Activated CD8-positive, alpha-beta T cell treated with anti-CD3 and anti-CD28 coated beads for 36 hours (primary cell): ENCODE results near the gene CGB3. TPM values are rescaled to one million over a fixed set of nuclear protein-coding genes. Genes with fewer than 3 reads are reported as not detected.
A peak's percentile ranks its signal among the peaks of the same experiment; 100 is the strongest.

Source experiments
- ATAC-seq: fragments of 200-7000 bp; cut with Tn5 transposase; one replicate; pipeline ENCODE4 v1.10.0; 2021; ENCODE audit warnings: mild to moderate bottlenecking, moderate library complexity
- CTCF ChIA-PET: fragments of 350-600 bp; sonication (Branson Sonifier 250); formaldehyde crosslinking; loops from one replicate; lab custom pipeline; 2021; ENCODE audit warnings: antibody characterized with exemption; lab: Charles Lee
- POLR2A ChIA-PET: fragments of 350-600 bp; sonication (Branson Sonifier 250); formaldehyde crosslinking; loops from one replicate; lab custom pipeline; 2021; ENCODE audit warnings: antibody characterized with exemption; lab: Charles Lee
- DNase-seq: peaks from one replicate; pipeline ENCODE4 v3.0.0-alpha.2; 2020
- H3K27ac Mint-ChIP-seq: one replicate; pipeline ENCODE4 v1.8.0; 2021; ENCODE audit warnings: mild to moderate bottlenecking, mixed read lengths
- H3K27me3 Mint-ChIP-seq: one replicate; pipeline ENCODE4 v1.8.0; 2021; ENCODE audit warnings: mixed read lengths
- H3K36me3 Mint-ChIP-seq: one replicate; pipeline ENCODE4 v1.8.0; 2021; ENCODE audit warnings: low read depth, mixed read lengths
- H3K4me1 Mint-ChIP-seq: one replicate; pipeline ENCODE4 v1.8.0; 2021; ENCODE audit warnings: low read depth, mixed read lengths
- H3K4me3 Mint-ChIP-seq: one replicate; pipeline ENCODE4 v1.8.0; 2021; ENCODE audit warnings: mild to moderate bottlenecking, moderate library complexity, mixed read lengths
- H3K9me3 Mint-ChIP-seq: one replicate; pipeline ENCODE4 v1.8.0; 2021; ENCODE audit warnings: mixed read lengths
- CTCF ChIP-seq: fragments of 200-600 bp; IDR thresholded peaks from one replicate; pipeline ENCODE4 v1.8.0; 2022; ENCODE audit warnings: antibody characterized with exemption, mild to moderate bottlenecking
- intact Hi-C: fragments of 100-400 bp; cut with micrococcal nuclease; formaldehyde crosslinking; loops from one replicate; pipeline ENCODE4 v1.10.0; 2022
- total RNA-seq, 2 experiments: library from RNA; stranded (reverse); gene quantifications; one replicate each; pipeline ENCODE4 v1.2.3, GENCODE V29; 2021

The CGB3 gene
- total RNA-seq, 2 experiments from 2014 or later, result not detected

GRCh38 chr19:49017666-49018351 lies 6.3 kb downstream of the CGB3 start:
- DNase-seq, result peak; percentile 73
- peaks cover 13% of the 10 kb centered on the region for H3K36me3 Mint-ChIP-seq
- no peaks in the 10 kb centered on the region for H3K9me3 Mint-ChIP-seq
- ChIA-PET CTCF (interaction anchor here (0.8 to 3.3 kb wide), 5 partner anchors 18 to 80 kb away, joined by 3 to 17 read pairs (median 6); partner anchors contain the start of genes GYS1 and RUVBL2), POLR2A (interaction anchor here (1.5 to 2.4 kb wide), 4 partner anchors 12 to 69 kb away, joined by 4 to 8 read pairs (median 6); partner anchors contain the start of genes GYS1 and RUVBL2)
- peak; percentile 77 for ATAC-seq
- TF ChIP-seq CTCF, result peak; percentile 84
- peaks cover 30% of the 10 kb centered on the region for H3K4me1 Mint-ChIP-seq
- H3K27ac Mint-ChIP-seq, result no peak overlapping the region
- intact Hi-C loops, result no loop called here
- peak overlapping the region; percentile 55 for H3K4me3 Mint-ChIP-seq
- peaks cover 9% of the 10 kb centered on the region for H3K27me3 Mint-ChIP-seq

- H3K4me3 Mint-ChIP-seq, result peak within 1 kb of the TSS; percentile 55
Measured at GRCh38 chr19:49017041-49017665, 7.0 kb downstream of the CGB3 start, which contains the start of gene LHB. Gene LHB (minus strand): TSS chr19:49017091. CDS start chr19:49017081, 10 bp downstream.

GRCh38 chr19:49016067-49016839 lies 7.9 kb downstream of the CGB3 start:
- ATAC-seq, result no peak
- intact Hi-C loops, result no loop called here
- no peak overlapping the region for H3K4me3 Mint-ChIP-seq

More at GRCh38 chr19:49017041-49017665, 7.0 kb downstream of the CGB3 start, which contains the start of gene LHB:
- CTCF ChIA-PET, result interaction anchor here (1.4 to 3.3 kb wide), 2 partner anchors 19 to 24 kb away, joined by 6 to 17 read pairs; partner anchors contain the start of genes GYS1 and RUVBL2
- no peaks in the 10 kb centered on the region for H3K9me3 Mint-ChIP-seq
- H3K36me3 Mint-ChIP-seq, result peaks cover 16% of the 10 kb centered on the region
- TF ChIP-seq CTCF, result no peak
- POLR2A ChIA-PET, result interaction anchor here (2.4 kb wide), 1 partner anchor 11 kb away, joined by 8 read pairs; no protein-coding TSS in a partner anchor
- H3K4me1 Mint-ChIP-seq, result peaks cover 30% of the 10 kb centered on the region
- peaks cover 9% of the 10 kb centered on the region for H3K27me3 Mint-ChIP-seq
- no peak within 1 kb of the TSS for H3K27ac Mint-ChIP-seq
- intact Hi-C loops, result no loop called here
- DNase-seq, result no peak
- ATAC-seq, result no peak

GRCh38 chr19:49014870-49015255 lies 9.3 kb downstream of the CGB3 start:
- intact Hi-C loops, result no loop called here
- H3K36me3 Mint-ChIP-seq, result peaks cover 26% of the 10 kb centered on the region
- CTCF ChIA-PET, result no interaction called here

More at GRCh38 chr19:49016067-49016839, 7.9 kb downstream of the CGB3 start:
- CTCF ChIA-PET, result no interaction called here
- Mint-ChIP-seq H3K27ac (no peak overlapping the region), H3K4me1 (peaks cover 25% of the 10 kb centered on the region), H3K36me3 (peaks cover 20% of the 10 kb centered on the region), H3K27me3 (peaks cover 9% of the 10 kb centered on the region), H3K9me3 (no peaks in the 10 kb centered on the region)
- POLR2A ChIA-PET, result interaction anchor here (2.4 kb wide), 1 partner anchor 10 kb away, joined by 8 read pairs; no protein-coding TSS in a partner anchor
- no peak for DNase-seq
- no peak for TF ChIP-seq CTCF

More at GRCh38 chr19:49014870-49015255, 9.3 kb downstream of the CGB3 start:
- POLR2A ChIA-PET, result no interaction called here
- no peak for ATAC-seq
- no peak overlapping the region for H3K27ac Mint-ChIP-seq
- TF ChIP-seq CTCF, result no peak
- peaks cover 16% of the 10 kb centered on the region for H3K4me1 Mint-ChIP-seq
- DNase-seq, result no peak
- H3K4me3 Mint-ChIP-seq, result no peak overlapping the region
- no peaks in the 10 kb centered on the region for H3K9me3 Mint-ChIP-seq
- peaks cover 7% of the 10 kb centered on the region for H3K27me3 Mint-ChIP-seq
